Erythroblast (primary cell): ENCODE measurements around the gene MMEL1.

Experiments
- GATA1 ChIP-seq: IDR thresholded peaks from 2 replicates; pipeline ENCODE4 v1.6.1; 2011; ENCODE audit warnings: low read depth, mild to moderate bottlenecking, control low read depth, low read length, moderate library complexity
- POLR2A ChIP-seq: IDR thresholded peaks from 2 replicates; pipeline ENCODE4 v1.6.1; 2011; ENCODE audit warnings: mild to moderate bottlenecking, low read length

- TF ChIP-seq POLR2A = no peak
- no peak for TF ChIP-seq GATA1
Measured at GRCh38 chr1:2617971-2618470, 14.8 kb downstream of the MMEL1 start.
